ENCODE measurements around the gene SP140L. TPM values are rescaled to one million over a fixed set of nuclear protein-coding genes. Genes with fewer than 3 reads are reported as not detected.

The SP140L gene
- total and polyA plus RNA-seq, 10 of the 15 experiments (the other 5 are each of a cell fraction or from before 2014, with no cell fraction given): 4.7 to 28.6 (median 15.0) TPM

DNA sequence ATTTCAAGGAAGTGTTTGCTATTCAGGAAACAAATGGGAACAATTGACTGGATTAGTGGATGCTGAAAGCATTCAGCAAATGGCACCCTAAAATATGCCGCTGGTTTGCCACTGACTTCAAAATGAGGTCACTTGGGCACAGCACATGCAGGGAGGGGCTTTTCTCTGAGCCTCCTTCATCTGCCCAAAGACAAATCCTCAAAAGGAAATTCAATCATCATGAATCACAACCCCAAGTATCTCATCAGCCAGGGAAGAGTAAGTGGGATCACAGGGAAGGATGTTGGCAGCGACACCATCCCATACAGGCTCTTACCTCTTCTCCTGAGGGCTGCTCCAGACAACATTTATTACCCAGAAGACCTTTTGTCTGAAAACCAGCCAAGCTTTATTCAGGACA, 14.4 kb upstream of the SP140L start:
- FAIRE-seq (no peak), ATAC-seq (no peak), DNase-seq (ENCODE audit: low read depth, low spot score) (no peak)
- TF ChIP-seq IKZF1 (conservative IDR thresholded peaks at IDR 0.05) (no peak), ASH2L (IDR thresholded peaks at IDR 0.05; ENCODE audit: borderline replicate concordance, low read depth) (no peak), SUPT20H (IDR thresholded peaks at IDR 0.05; ENCODE audit: borderline replicate concordance, control insufficient read depth, low read depth, low read length) (no peak), PAX5 (IDR thresholded peaks at IDR 0.05; ENCODE audit: borderline replicate concordance, low read depth, low read length) (no peak)
- TF ChIP-seq, protein P1, sequence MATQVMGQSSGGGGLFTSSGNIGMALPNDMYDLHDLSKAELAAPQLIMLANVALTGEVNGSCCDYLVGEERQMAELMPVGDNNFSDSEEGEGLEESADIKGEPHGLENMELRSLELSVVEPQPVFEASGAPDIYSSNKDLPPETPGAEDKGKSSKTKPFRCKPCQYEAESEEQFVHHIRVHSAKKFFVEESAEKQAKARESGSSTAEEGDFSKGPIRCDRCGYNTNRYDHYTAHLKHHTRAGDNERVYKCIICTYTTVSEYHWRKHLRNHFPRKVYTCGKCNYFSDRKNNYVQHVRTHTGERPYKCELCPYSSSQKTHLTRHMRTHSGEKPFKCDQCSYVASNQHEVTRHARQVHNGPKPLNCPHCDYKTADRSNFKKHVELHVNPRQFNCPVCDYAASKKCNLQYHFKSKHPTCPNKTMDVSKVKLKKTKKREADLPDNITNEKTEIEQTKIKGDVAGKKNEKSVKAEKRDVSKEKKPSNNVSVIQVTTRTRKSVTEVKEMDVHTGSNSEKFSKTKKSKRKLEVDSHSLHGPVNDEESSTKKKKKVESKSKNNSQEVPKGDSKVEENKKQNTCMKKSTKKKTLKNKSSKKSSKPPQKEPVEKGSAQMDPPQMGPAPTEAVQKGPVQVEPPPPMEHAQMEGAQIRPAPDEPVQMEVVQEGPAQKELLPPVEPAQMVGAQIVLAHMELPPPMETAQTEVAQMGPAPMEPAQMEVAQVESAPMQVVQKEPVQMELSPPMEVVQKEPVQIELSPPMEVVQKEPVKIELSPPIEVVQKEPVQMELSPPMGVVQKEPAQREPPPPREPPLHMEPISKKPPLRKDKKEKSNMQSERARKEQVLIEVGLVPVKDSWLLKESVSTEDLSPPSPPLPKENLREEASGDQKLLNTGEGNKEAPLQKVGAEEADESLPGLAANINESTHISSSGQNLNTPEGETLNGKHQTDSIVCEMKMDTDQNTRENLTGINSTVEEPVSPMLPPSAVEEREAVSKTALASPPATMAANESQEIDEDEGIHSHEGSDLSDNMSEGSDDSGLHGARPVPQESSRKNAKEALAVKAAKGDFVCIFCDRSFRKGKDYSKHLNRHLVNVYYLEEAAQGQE (IDR thresholded peaks at IDR 0.05; ENCODE audit: low read depth, low read length): no peak
- TF ChIP-seq, protein P2, sequence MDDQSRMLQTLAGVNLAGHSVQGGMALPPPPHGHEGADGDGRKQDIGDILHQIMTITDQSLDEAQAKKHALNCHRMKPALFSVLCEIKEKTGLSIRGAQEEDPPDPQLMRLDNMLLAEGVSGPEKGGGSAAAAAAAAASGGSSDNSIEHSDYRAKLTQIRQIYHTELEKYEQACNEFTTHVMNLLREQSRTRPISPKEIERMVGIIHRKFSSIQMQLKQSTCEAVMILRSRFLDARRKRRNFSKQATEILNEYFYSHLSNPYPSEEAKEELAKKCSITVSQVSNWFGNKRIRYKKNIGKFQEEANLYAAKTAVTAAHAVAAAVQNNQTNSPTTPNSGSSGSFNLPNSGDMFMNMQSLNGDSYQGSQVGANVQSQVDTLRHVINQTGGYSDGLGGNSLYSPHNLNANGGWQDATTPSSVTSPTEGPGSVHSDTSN (IDR thresholded peaks at IDR 0.05; ENCODE audit: insufficient replicate concordance, low read depth, low read length): no peak
- TF ChIP-seq, protein P3, sequence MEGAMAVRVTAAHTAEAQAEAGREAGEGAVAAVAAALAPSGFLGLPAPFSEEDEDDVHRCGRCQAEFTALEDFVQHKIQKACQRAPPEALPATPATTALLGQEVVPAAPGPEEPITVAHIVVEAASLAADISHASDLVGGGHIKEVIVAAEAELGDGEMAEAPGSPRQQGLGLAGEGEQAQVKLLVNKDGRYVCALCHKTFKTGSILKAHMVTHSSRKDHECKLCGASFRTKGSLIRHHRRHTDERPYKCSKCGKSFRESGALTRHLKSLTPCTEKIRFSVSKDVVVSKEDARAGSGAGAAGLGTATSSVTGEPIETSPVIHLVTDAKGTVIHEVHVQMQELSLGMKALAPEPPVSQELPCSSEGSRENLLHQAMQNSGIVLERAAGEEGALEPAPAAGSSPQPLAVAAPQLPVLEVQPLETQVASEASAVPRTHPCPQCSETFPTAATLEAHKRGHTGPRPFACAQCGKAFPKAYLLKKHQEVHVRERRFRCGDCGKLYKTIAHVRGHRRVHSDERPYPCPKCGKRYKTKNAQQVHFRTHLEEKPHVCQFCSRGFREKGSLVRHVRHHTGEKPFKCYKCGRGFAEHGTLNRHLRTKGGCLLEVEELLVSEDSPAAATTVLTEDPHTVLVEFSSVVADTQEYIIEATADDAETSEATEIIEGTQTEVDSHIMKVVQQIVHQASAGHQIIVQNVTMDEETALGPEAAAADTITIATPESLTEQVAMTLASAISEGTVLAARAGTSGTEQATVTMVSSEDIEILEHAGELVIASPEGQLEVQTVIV (IDR thresholded peaks at IDR 0.05; ENCODE audit: borderline replicate concordance, partially characterized antibody): no peak
- POLR2A ChIA-PET: no interaction called here
- Histone ChIP-seq H3K79me2 (ENCODE audit: control insufficient read depth, insufficient read depth, low read length) (no peaks in the 10 kb centered on the region), H3K27me3 (replicated peaks in 1 of 2; ENCODE audit: control insufficient read depth in 2 of 2, insufficient read depth in 2 of 2, low read length in 1 of 2) (no peaks in the 10 kb centered on the region), H3K4me2 (ENCODE audit: control insufficient read depth, insufficient read depth) (no peak overlapping the region), H3K27ac (ENCODE audit: control insufficient read depth, insufficient read depth) (no peak overlapping the region), H2AFZ (ENCODE audit: control insufficient read depth, low read depth, low read length) (no peak overlapping the region), H3K9ac (ENCODE audit: control insufficient read depth, insufficient read depth, low read length) (no peak overlapping the region), H3K36me3 (ENCODE audit: control insufficient read depth in 2 of 2, insufficient read depth in 2 of 2, low read length in 1 of 2) (peaks cover 3 to 11% of the 10 kb centered on the region in 2 experiments), H3K4me1 (ENCODE audit: control insufficient read depth, insufficient read depth, low read length) (peaks cover 6% of the 10 kb centered on the region), H4K20me1 (ENCODE audit: control insufficient read depth, insufficient read depth) (no peaks in the 10 kb centered on the region), H3K4me3 (no peak overlapping the region), H3K9me3 (replicated peaks; ENCODE audit: control insufficient read depth, insufficient read depth, low read length) (no peaks in the 10 kb centered on the region)
- no TSS peak for BruUV-seq (replicated peaks)
- SMC1A ChIA-PET (ENCODE audit: uncharacterized antibody, unreplicated experiment): interaction anchor here (0.9 kb wide), 1 partner anchor 15 kb away, joined by 3 read pairs; the partner anchor contains the start of gene SP140L
- intact Hi-C loops (cut with micrococcal nuclease; ENCODE audit: unreplicated experiment): no loop called here
- 96% methylated on average over 2 of the region's 2 CpGs for WGBS (ENCODE audit: insufficient coverage, insufficient replicate concordance, low lambda C conversion rate, missing lambda C conversion rate)
- in situ Hi-C loops (cut with MboI): no loop called here
- CTCF ChIA-PET: interaction anchor here (0.6 kb wide), 1 partner anchor 483 kb away, joined by 3 read pairs; no protein-coding TSS in a partner anchor
- RAD21 ChIA-PET (ENCODE audit: unreplicated experiment): no interaction called here

Measured in GM12878 (cell line).